Endodermal cell (in vitro differentiated cells): ENCODE results near the gene NUDT19. TPM values are rescaled to one million over a fixed set of nuclear protein-coding genes. Genes with fewer than 3 reads are reported as not detected.

Experiments used
- DNase-seq: peaks from one replicate; pipeline ENCODE4 v3.0.0-alpha.2; 2017
- H3K27ac ChIP-seq: 2 replicates; pipeline ENCODE4 v1.5.1; 2013; ENCODE audit warnings: mild to moderate bottlenecking, low read depth, low read length, moderate library complexity
- H3K27me3 ChIP-seq: 2 replicates; pipeline ENCODE4 v1.6.1; 2013; ENCODE audit warnings: mild to moderate bottlenecking, low read length, moderate library complexity; ENCODE audit not compliant: insufficient read depth, control insufficient read depth, poor library complexity, severe bottlenecking
- H3K36me3 ChIP-seq: 2 replicates; pipeline ENCODE4 v1.7.0; 2013; ENCODE audit warnings: mild to moderate bottlenecking, low read length, moderate library complexity; ENCODE audit not compliant: control insufficient read depth, insufficient read depth
- H3K4me1 ChIP-seq: one replicate; pipeline ENCODE4 v1.7.0; 2013; ENCODE audit warnings: low read length; ENCODE audit not compliant: control insufficient read depth, insufficient read depth
- H3K4me3 ChIP-seq: 2 replicates; pipeline ENCODE4 v1.5.1; 2013; ENCODE audit warnings: mild to moderate bottlenecking, low read length, moderate library complexity
- H3K9ac ChIP-seq: 2 replicates; pipeline ENCODE4 v1.6.1; 2013; ENCODE audit warnings: mild to moderate bottlenecking, low read length, moderate library complexity; ENCODE audit not compliant: poor library complexity, severe bottlenecking; ENCODE audit errors: extremely low read depth
- H3K9me3 ChIP-seq: 2 replicates; pipeline ENCODE4 v1.6.1; 2013; ENCODE audit warnings: mild to moderate bottlenecking, low read length, moderate library complexity; ENCODE audit not compliant: control insufficient read depth
- H3K27ac Mint-ChIP-seq: 2 replicates; pipeline ENCODE4 v1.8.0; 2020; ENCODE audit warnings: mixed read lengths
- H3K27me3 Mint-ChIP-seq: 2 replicates; pipeline ENCODE4 v1.8.0; 2021; ENCODE audit warnings: mild to moderate bottlenecking, mixed read lengths; ENCODE audit not compliant: insufficient read depth
- H3K36me3 Mint-ChIP-seq: 2 replicates; pipeline ENCODE4 v1.8.0; 2020; ENCODE audit warnings: low read depth, mixed read lengths
- H3K4me1 Mint-ChIP-seq: 2 replicates; pipeline ENCODE4 v1.8.0; 2020; ENCODE audit warnings: mixed read lengths
- H3K4me3 Mint-ChIP-seq: 2 replicates; pipeline ENCODE4 v1.8.0; 2020; ENCODE audit warnings: mild to moderate bottlenecking, moderate library complexity, mixed read lengths
- H3K9me3 Mint-ChIP-seq: 2 replicates; pipeline ENCODE4 v1.8.0; 2020; ENCODE audit warnings: mild to moderate bottlenecking, mixed read lengths
- CTCF ChIP-seq: fragments of 200-600 bp; sonication (generic); conservative IDR thresholded peaks from 2 replicates; pipeline ENCODE4 v1.5.0; 2021; ENCODE audit warnings: antibody characterized with exemption, mild to moderate bottlenecking
- WGBS, 2 experiments: methylation state at CpG; one replicate each; pipeline versions ENCODE4 v1.1.5 to v1.1.7; 2013; ENCODE audit warnings: missing lambda C conversion rate in 2 of 2, mixed read lengths in 1 of 2; ENCODE audit not compliant: insufficient coverage in 1 of 2, insufficient read length in 1 of 2; 5-methylcytosine and 5-hydroxymethylcytosine counted together
- total RNA-seq, 2 donors: library from RNA; stranded (reverse); fragmentation: NEBNext Ultra II Directional in 1 of 2; extraction: Animal tissue kit (Norgen Biotek cat#: 25700) in 1 of 2; gene quantifications; 2 replicates in 1 of 2; 3 replicates in 1 of 2; pipeline ENCODE4 v1.2.1, GENCODE V29; 2021

The NUDT19 gene
- total RNA-seq, 2 donors from 2014 or later, result 5.8 to 6.8 TPM

GRCh38 chr19:32720936-32721250 lies 29.3 kb downstream of the NUDT19 start:
- DNase-seq, result no peak
- WGBS, 2 experiments, result 96 to 100% methylated on average over 4 to 22 of the region's 22 CpGs

GRCh38 chr19:32735936-32736335 lies 44.3 kb downstream of the NUDT19 start:
- no peak for DNase-seq
- Histone ChIP-seq H3K4me3 (no peak overlapping the region), H3K27me3 (peaks cover 5% of the 10 kb centered on the region), H3K4me1 (no peaks in the 10 kb centered on the region), H3K36me3 (no peaks in the 10 kb centered on the region), H3K27ac (no peak overlapping the region), H3K9me3 (no peaks in the 10 kb centered on the region), H3K9ac (no peak overlapping the region)
- H3K27ac Mint-ChIP-seq, result no peak overlapping the region
- peaks cover 9% of the 10 kb centered on the region for H3K27me3 Mint-ChIP-seq
- no peaks in the 10 kb centered on the region for H3K9me3 Mint-ChIP-seq
- whole genome bisulfite sequencing, 2 experiments, result 87 to 90% methylated on average over 4 of the region's 4 CpGs
- H3K4me3 Mint-ChIP-seq, result no peak overlapping the region
- H3K4me1 Mint-ChIP-seq, result no peaks in the 10 kb centered on the region
- TF ChIP-seq CTCF, result no peak
- H3K36me3 Mint-ChIP-seq, result no peaks in the 10 kb centered on the region

More at GRCh38 chr19:32720936-32721250, 29.3 kb downstream of the NUDT19 start:
- H3K9ac ChIP-seq, result no peak overlapping the region
- no peaks in the 10 kb centered on the region for H3K27me3 ChIP-seq
- Mint-ChIP-seq H3K4me1 (no peaks in the 10 kb centered on the region), H3K4me3 (no peak overlapping the region), H3K36me3 (peaks cover 2% of the 10 kb centered on the region), H3K9me3 (peaks cover 2% of the 10 kb centered on the region), H3K27ac (no peak overlapping the region), H3K27me3 (peaks cover 4% of the 10 kb centered on the region)
- H3K4me1 ChIP-seq, result no peaks in the 10 kb centered on the region
- H3K27ac ChIP-seq, result no peak overlapping the region
- TF ChIP-seq CTCF, result no peak
- H3K9me3 ChIP-seq, result no peaks in the 10 kb centered on the region
- H3K4me3 ChIP-seq, result no peak overlapping the region
- no peaks in the 10 kb centered on the region for H3K36me3 ChIP-seq

GRCh38 chr19:32743021-32743420 lies 51.4 kb downstream of the NUDT19 start:
- peaks cover 9% of the 10 kb centered on the region for H3K27me3 Mint-ChIP-seq
- Histone ChIP-seq H3K36me3 (no peaks in the 10 kb centered on the region), H3K9ac (no peak overlapping the region), H3K27ac (no peak overlapping the region), H3K27me3 (peaks cover 6% of the 10 kb centered on the region), H3K4me3 (no peak overlapping the region), H3K4me1 (no peaks in the 10 kb centered on the region), H3K9me3 (no peaks in the 10 kb centered on the region)
- no peak overlapping the region for H3K4me3 Mint-ChIP-seq
- no peaks in the 10 kb centered on the region for H3K4me1 Mint-ChIP-seq
- TF ChIP-seq CTCF, result no peak
- DNase-seq, result no peak
- WGBS, 2 experiments, result 90 to 98% methylated on average over 2 to 9 of the region's 9 CpGs
- H3K9me3 Mint-ChIP-seq, result no peaks in the 10 kb centered on the region
- no peaks in the 10 kb centered on the region for H3K36me3 Mint-ChIP-seq
- H3K27ac Mint-ChIP-seq, result no peak overlapping the region
